Neural crest cell (in vitro differentiated cells): Measurements from ENCODE around the gene H2AZ2. TPM values are rescaled to one million over a fixed set of nuclear protein-coding genes. Genes with fewer than 3 reads are reported as not detected.

Experiments used
- DNase-seq: peaks from one replicate; pipeline ENCODE4 v3.0.0; 2021; ENCODE audit warnings: low read depth, mixed read lengths, low spot score
- H3K27ac Mint-ChIP-seq: one replicate; pipeline ENCODE4 v1.8.0; 2021; ENCODE audit warnings: mild to moderate bottlenecking, mixed read lengths; ENCODE audit not compliant: unreplicated experiment
- H3K27me3 Mint-ChIP-seq: 2 replicates; pipeline ENCODE4 v1.8.0; 2021; ENCODE audit warnings: low read depth, mild to moderate bottlenecking, mixed read lengths
- H3K36me3 Mint-ChIP-seq: 2 replicates; pipeline ENCODE4 v1.8.0; 2021; ENCODE audit warnings: low read depth, mild to moderate bottlenecking, mixed read lengths
- H3K4me1 Mint-ChIP-seq: 2 replicates; pipeline ENCODE4 v1.8.0; 2021; ENCODE audit warnings: mixed read lengths
- H3K4me3 Mint-ChIP-seq: one replicate; pipeline ENCODE4 v1.8.0; 2021; ENCODE audit warnings: mild to moderate bottlenecking, mixed read lengths
- H3K9me3 Mint-ChIP-seq: 2 replicates; pipeline ENCODE4 v1.8.0; 2021; ENCODE audit warnings: mixed read lengths
- CTCF ChIP-seq: fragments of 200-600 bp; sonication (generic); conservative IDR thresholded peaks from 2 replicates; pipeline ENCODE4 v1.5.0; 2021; ENCODE audit warnings: antibody characterized with exemption, mild to moderate bottlenecking
- total RNA-seq: library from RNA; stranded (reverse); gene quantifications from 2 replicates; pipeline ENCODE4 v1.2.1, GENCODE V29; 2021

H2AZ2 gene
- total RNA-seq, 1 donor from 2014 or later: 351 TPM

- TF ChIP-seq CTCF: no peak
- peaks cover 35% of the 10 kb centered on the region for H3K36me3 Mint-ChIP-seq
- H3K9me3 Mint-ChIP-seq: no peaks in the 10 kb centered on the region
- peaks cover 2% of the 10 kb centered on the region for H3K27me3 Mint-ChIP-seq
- H3K27ac Mint-ChIP-seq: no peak overlapping the region
- H3K4me3 Mint-ChIP-seq: peak overlapping the region; percentile 35
- DNase-seq: no peak
- H3K4me1 Mint-ChIP-seq: peaks cover 30% of the 10 kb centered on the region
Measured at GRCh38 chr7:44802418-44803025, 45.4 kb downstream of the H2AZ2 start.

- Mint-ChIP-seq H3K9me3 (no peaks in the 10 kb centered on the region), H3K36me3 (peaks cover 38% of the 10 kb centered on the region), H3K27ac (no peak overlapping the region), H3K4me1 (peaks cover 34% of the 10 kb centered on the region), H3K27me3 (peaks cover 6% of the 10 kb centered on the region), H3K4me3 (peak overlapping the region; percentile 35)
- no peak for TF ChIP-seq CTCF
- DNase-seq: no peak
Measured at GRCh38 chr7:44801890-44802289, 46.0 kb downstream of the H2AZ2 start.

GRCh38 chr7:44799939-44800338, 47.9 kb downstream of the H2AZ2 start:
- Mint-ChIP-seq H3K36me3 (peaks cover 38% of the 10 kb centered on the region), H3K27me3 (peaks cover 9% of the 10 kb centered on the region), H3K4me3 (peak overlapping the region; percentile 63), H3K4me1 (peaks cover 42% of the 10 kb centered on the region), H3K27ac (no peak overlapping the region), H3K9me3 (no peaks in the 10 kb centered on the region)
- TF ChIP-seq CTCF: no peak
- DNase-seq: no peak

- Mint-ChIP-seq H3K4me3 (peak overlapping the region; percentile 99), H3K9me3 (no peaks in the 10 kb centered on the region), H3K4me1 (peaks cover 42% of the 10 kb centered on the region), H3K36me3 (peaks cover 38% of the 10 kb centered on the region), H3K27ac (no peak overlapping the region), H3K27me3 (peaks cover 9% of the 10 kb centered on the region)
- no peak for TF ChIP-seq CTCF
- DNase-seq: no peak
Measured at GRCh38 chr7:44798649-44799305, 49.1 kb downstream of the H2AZ2 start.

- Mint-ChIP-seq H3K4me1 (peaks cover 42% of the 10 kb centered on the region), H3K27me3 (peaks cover 9% of the 10 kb centered on the region), H3K9me3 (no peaks in the 10 kb centered on the region), H3K27ac (peak overlapping the region; percentile 98), H3K36me3 (peaks cover 35% of the 10 kb centered on the region), H3K4me3 (peak overlapping the region; percentile 99)
- peak; percentile 59 for DNase-seq
- peak; percentile 61 for TF ChIP-seq CTCF
Measured at GRCh38 chr7:44797329-44798258, 50.3 kb downstream of the H2AZ2 start.
